HCT116 (cell line): ENCODE measurements around the gene GAL3ST3. TPM values are rescaled to one million over a fixed set of nuclear protein-coding genes. Genes with fewer than 3 reads are reported as not detected.

ENCODE experiments used
- ATAC-seq: fragments of 200-7000 bp; cut with Tn5 transposase; 2 replicates; pipeline ENCODE4 v1.9.1; 2020; ENCODE audit warnings: mild to moderate bottlenecking, moderate library complexity
- BruUV-seq: library from RNA; stranded (reverse); fragments of 400-500 nt; replicated peaks from 2 replicates; lab custom pipeline; 2021; lab: Mats Ljungman, UMichigan
- CTCF ChIA-PET: fragments of 300-600 bp; sonication (Branson Sonifier 250); formaldehyde crosslinking; loops from one replicate; lab custom pipeline; 2021; ENCODE audit warnings: antibody characterized with exemption; lab: Charles Lee
- POLR2A ChIA-PET: fragments of 300-600, 350-600 bp; sonication (Branson Sonifier 250); formaldehyde crosslinking; loops from one replicate; lab custom pipeline; 2021; ENCODE audit warnings: antibody characterized with exemption; lab: Charles Lee
- RAD21 ChIA-PET, 2 experiments: fragments of 300-600 bp; sonication (Branson Sonifier 250); formaldehyde crosslinking; loops; one replicate each; lab custom pipeline; 2023; ENCODE audit warnings: low total read pairs in 2 of 2; ENCODE audit not compliant: uncharacterized antibody in 2 of 2, unreplicated experiment in 2 of 2, low non-redundant PET in 1 of 2; lab: Charles Lee
- DNase-seq: peaks from one replicate; pipeline ENCODE4 v3.0.0-alpha.2; 2010; ENCODE audit warnings: low read depth, low spot score
- H2AFZ ChIP-seq: fragments of 200-600 bp; shearing (Covaris generic), sonication (generic); 2 replicates; pipeline ENCODE4 v1.6.1; 2017; ENCODE audit warnings: low read depth, mixed run types, mixed read lengths, antibody characterized with exemption, low read length; ENCODE audit not compliant: poor library complexity, severe bottlenecking
- H3K27ac ChIP-seq: 2 replicates; pipeline ENCODE4 v1.5.1; 2012; ENCODE audit warnings: low read depth, low read length
- H3K27me3 ChIP-seq: fragments of 200-600 bp; sonication (generic); 2 replicates; pipeline ENCODE4 v1.6.1; 2016; ENCODE audit warnings: mixed run types, low read length, mixed read lengths; ENCODE audit not compliant: insufficient read depth
- H3K36me3 ChIP-seq, 2 experiments: fragments of 200-500 bp in 1 of 2; fragments of 200-600 bp in 1 of 2; sonication (Bioruptor generic) in 1 of 2; sonication (generic) in 1 of 2; 2 replicates each; pipeline versions ENCODE4 v1.5.1 to v1.6.1; 2014 to 2016; ENCODE audit warnings: low read length in 2 of 2, inconsistent platforms in 1 of 2, mixed read lengths in 1 of 2, mixed run types in 1 of 2; ENCODE audit not compliant: insufficient read depth in 2 of 2, control insufficient read depth in 1 of 2
- H3K4me1 ChIP-seq, 2 experiments: fragments of 200-600 bp in 1 of 2; sonication (generic) in 1 of 2; 2 replicates each; pipeline versions ENCODE4 v1.5.1 to v1.6.1; 2012 to 2017; ENCODE audit warnings: low read length in 2 of 2, inconsistent platforms in 1 of 2, mild to moderate bottlenecking in 1 of 2, mixed read lengths in 1 of 2, mixed run types in 1 of 2, moderate library complexity in 1 of 2; ENCODE audit not compliant: insufficient read depth in 2 of 2, control insufficient read depth in 1 of 2
- H3K4me2 ChIP-seq: fragments of 200-600 bp; sonication (generic); 2 replicates; pipeline ENCODE4 v1.6.1; 2017; ENCODE audit warnings: mixed run types, low read length, mixed read lengths
- H3K4me3 ChIP-seq, 2 experiments: fragments of 200-600 bp in 1 of 2; sonication (generic) in 1 of 2; replicated peaks in 1 of 2; 2 replicates each; pipeline ENCODE4 v1.5.1; 2011 to 2016; ENCODE audit warnings: low read length in 2 of 2, control low read depth in 1 of 2, low read depth in 1 of 2, mild to moderate bottlenecking in 1 of 2, mixed read lengths in 1 of 2, mixed run types in 1 of 2
- H3K79me2 ChIP-seq: fragments of 200-600 bp; sonication (generic); 2 replicates; pipeline ENCODE4 v1.6.1; 2017; ENCODE audit warnings: mild to moderate bottlenecking, mixed run types, low read length, moderate library complexity, mixed read lengths; ENCODE audit not compliant: insufficient read depth
- H3K9ac ChIP-seq: fragments of 200-600 bp; sonication (generic); 2 replicates; pipeline ENCODE4 v1.6.1; 2016; ENCODE audit warnings: low read length, mixed read lengths
- H3K9me2 ChIP-seq: fragments of 200-600 bp; sonication (generic), shearing (Covaris generic); 2 replicates; pipeline ENCODE4 v1.6.1; 2017; ENCODE audit warnings: mixed run types, mild to moderate bottlenecking, moderate library complexity; ENCODE audit not compliant: insufficient read depth
- H3K9me3 ChIP-seq, 2 experiments: fragments of 200-500 bp in 1 of 2; fragments of 200-600 bp in 1 of 2; sonication (Bioruptor generic) in 1 of 2; sonication (generic) in 1 of 2; 2 replicates each; pipeline ENCODE4 v1.6.1; 2014 to 2017; ENCODE audit warnings: low read length in 2 of 2, mixed read lengths in 2 of 2, inconsistent platforms in 1 of 2, low read depth in 1 of 2, mild to moderate bottlenecking in 1 of 2, mixed run types in 1 of 2, moderate library complexity in 1 of 2; ENCODE audit not compliant: control insufficient read depth in 1 of 2, insufficient read depth in 1 of 2
- H4K20me1 ChIP-seq: fragments of 200-600 bp; sonication (generic), shearing (Covaris generic); 2 replicates; pipeline ENCODE4 v1.6.1; 2017; ENCODE audit warnings: mixed run types, mild to moderate bottlenecking, moderate library complexity; ENCODE audit not compliant: insufficient read depth
- CEBPB ChIP-seq: IDR thresholded peaks from 2 replicates; pipeline ENCODE4 v1.6.1; 2012; ENCODE audit warnings: low read depth
- CTCF ChIP-seq, 3 experiments: fragments of 200-600 bp in 1 of 3; sonication (generic) in 1 of 3; IDR thresholded peaks in 2 of 3; conservative IDR thresholded peaks in 1 of 3; 2 replicates each; pipeline ENCODE4 v1.5.1; 2012 to 2017; ENCODE audit warnings: low read depth in 2 of 3, low read length in 2 of 3, antibody characterized with exemption in 1 of 3, borderline replicate concordance in 1 of 3, control low read depth in 1 of 3, mild to moderate bottlenecking in 1 of 3, mixed read lengths in 1 of 3, mixed run types in 1 of 3, moderate library complexity in 1 of 3; ENCODE audit not compliant: insufficient read depth in 1 of 3
- EGR1 ChIP-seq: IDR thresholded peaks from 2 replicates; pipeline ENCODE4 v1.6.1; 2012; ENCODE audit warnings: low read depth
- ELF1 ChIP-seq: IDR thresholded peaks from 2 replicates; pipeline ENCODE4 v1.6.1; 2012; ENCODE audit warnings: low read depth, borderline replicate concordance
- EZH2phosphoT487 ChIP-seq: fragments of 200-600 bp; IDR thresholded peaks from 2 replicates; pipeline ENCODE4 v1.6.1; 2018; ENCODE audit warnings: antibody characterized with exemption, borderline replicate concordance
- FOSL1 ChIP-seq: IDR thresholded peaks from 2 replicates; pipeline ENCODE4 v1.6.1; 2012; ENCODE audit warnings: low read depth
- POLR2A ChIP-seq: IDR thresholded peaks from 2 replicates; pipeline ENCODE4 v1.7.0; 2011; ENCODE audit warnings: borderline replicate concordance; ENCODE audit not compliant: insufficient read depth, insufficient read length; ENCODE audit errors: extremely low read depth
- POLR2AphosphoS5 ChIP-seq: IDR thresholded peaks from 2 replicates; pipeline ENCODE4 v1.6.1; 2011; ENCODE audit warnings: mild to moderate bottlenecking, low read depth, low read length, moderate library complexity
- RAD21 ChIP-seq: IDR thresholded peaks from 2 replicates; pipeline ENCODE4 v1.6.1; 2012; ENCODE audit warnings: low read depth, mild to moderate bottlenecking
- SIN3A ChIP-seq: IDR thresholded peaks from 2 replicates; pipeline ENCODE4 v1.6.1; 2012; ENCODE audit warnings: low read depth
- SRF ChIP-seq: IDR thresholded peaks from 2 replicates; pipeline ENCODE4 v1.6.1; 2012; ENCODE audit warnings: low read depth
- TCF7L2 ChIP-seq: IDR thresholded peaks from 2 replicates; pipeline ENCODE4 v1.7.0; 2011; ENCODE audit warnings: borderline replicate concordance, inconsistent platforms; ENCODE audit not compliant: insufficient read depth, insufficient read length; ENCODE audit errors: extremely low read depth
- YY1 ChIP-seq: IDR thresholded peaks from 2 replicates; pipeline ENCODE4 v1.6.1; 2011; ENCODE audit warnings: low read length, low read depth, moderate library complexity, mild to moderate bottlenecking; ENCODE audit not compliant: insufficient replicate concordance; ENCODE audit errors: extremely low read depth
- ZBTB33 ChIP-seq: IDR thresholded peaks from 2 replicates; pipeline ENCODE4 v1.6.1; 2011; ENCODE audit warnings: mild to moderate bottlenecking, low read length, moderate library complexity; ENCODE audit not compliant: insufficient replicate concordance; ENCODE audit errors: extremely low read depth
- ZNF274 ChIP-seq: fragments of 200-500 bp; sonication (Bioruptor generic); IDR thresholded peaks from 2 replicates; pipeline ENCODE4 v1.6.1; 2014; ENCODE audit warnings: mild to moderate bottlenecking, low read depth, low read length, inconsistent platforms
- intact Hi-C: fragments of 100-400 bp; cut with micrococcal nuclease; formaldehyde crosslinking; loops from 2 replicates; pipeline ENCODE4 v1.10.0; 2022
- total RNA-seq: library from RNA; stranded (reverse); gene quantifications from one replicate; pipeline ENCODE4 v1.2.1, GENCODE V29; 2021; ENCODE audit not compliant: unreplicated experiment

The GAL3ST3 gene
- total RNA-seq, 1 experiment from 2014 or later = not detected

GRCh38 chr11:66059966-66060680, 11.2 kb upstream of the GAL3ST3 start:
- Histone ChIP-seq H3K4me3 (no peak overlapping the region), H3K9ac (no peak overlapping the region), H4K20me1 (peaks cover 5% of the 10 kb centered on the region; the same call in 1 of the 2 replicates), H3K79me2 (peaks cover 56% of the 10 kb centered on the region), H3K4me1 (no peaks in the 10 kb centered on the region), H3K36me3 (peaks cover 86% of the 10 kb centered on the region in 2 experiments)
- ChIA-PET CTCF (no interaction called here), RAD21 (no interaction called here)
- TF ChIP-seq CEBPB (no peak), ZNF274 (no peak), FOSL1 (no peak)
- TF ChIP-seq, all 23 proteins: peak for 0
- intact Hi-C loops = no loop called here
- Histone ChIP-seq H3K9me3 (no peaks in the 10 kb centered on the region), H3K27me3 (no peaks in the 10 kb centered on the region), H3K4me2 (no peak overlapping the region), H3K27ac (no peak overlapping the region), H3K9me2 (no peaks in the 10 kb centered on the region), H2AFZ (no peak overlapping the region)
- DNase-seq (no peak), ATAC-seq (no peak)
- POLR2A ChIA-PET = no interaction called here
- BruUV-seq = no TSS peak

- H2AFZ ChIP-seq = no peak overlapping the region
- peaks cover 5 to 11% of the 10 kb centered on the region in 2 experiments for H3K4me1 ChIP-seq
- no TSS peak for BruUV-seq
- ChIA-PET RAD21 (no interaction called here), POLR2A (no interaction called here), CTCF (interaction anchor here (2.3 kb wide), 1 partner anchor 12 kb away, joined by 8 read pairs; no protein-coding TSS in a partner anchor)
- no peak overlapping the region for H3K27ac ChIP-seq
- H3K27me3 ChIP-seq = no peaks in the 10 kb centered on the region
- DNase-seq = no peak
- H4K20me1 ChIP-seq = no peaks in the 10 kb centered on the region
- H3K79me2 ChIP-seq = peaks cover 60% of the 10 kb centered on the region
- H3K4me2 ChIP-seq = no peak overlapping the region
- no peaks in the 10 kb centered on the region for H3K9me3 ChIP-seq
- no peak overlapping the region for H3K4me3 ChIP-seq
- H3K36me3 ChIP-seq = peaks cover 63 to 66% of the 10 kb centered on the region in 2 experiments
- no peak overlapping the region for H3K9ac ChIP-seq
- no peak for ATAC-seq
- intact Hi-C loops = no loop called here
- no peaks in the 10 kb centered on the region for H3K9me2 ChIP-seq
- TF ChIP-seq CEBPB (no peak), SRF (no peak), POLR2A (no peak), EZH2phosphoT487 (no peak), EGR1 (no peak), YY1 (no peak), ZBTB33 (no peak), CTCF (IDR thresholded peaks at IDR 0.05 in 2 of 3, conservative IDR thresholded peaks at IDR 0.05 in 1 of 3; ENCODE audit: borderline replicate concordance in 1 of 3, insufficient read depth in 1 of 3, low read depth in 2 of 3, low read length in 2 of 3) (no peak), TCF7L2 (no peak), RAD21 (no peak), POLR2AphosphoS5 (no peak), SIN3A (no peak), ELF1 (no peak)
Observed at GRCh38 chr11:66056501-66056900, 7.5 kb upstream of the GAL3ST3 start.
